Testis (tissue), 2 donors: ENCODE results near the gene FAM216B.

Source experiments
- POLR2A ChIP-seq: fragments of 450-650 bp; IDR thresholded peaks from one replicate; pipeline ENCODE4 v1.6.1; 2017; ENCODE audit warnings: antibody characterized with exemption, mild to moderate bottlenecking, moderate library complexity
- TF ChIP-seq, protein P1 (sequence below), 3 experiments: fragments of 450-650 bp in 2 of 3; fragments of 200-600 bp in 1 of 3; sonication (generic) in 1 of 3; IDR thresholded peaks; one replicate each; pipeline ENCODE4 v1.5.1; 2016 to 2019; ENCODE audit warnings: antibody characterized with exemption in 3 of 3, mild to moderate bottlenecking in 2 of 3, moderate library complexity in 1 of 3

DNA sequence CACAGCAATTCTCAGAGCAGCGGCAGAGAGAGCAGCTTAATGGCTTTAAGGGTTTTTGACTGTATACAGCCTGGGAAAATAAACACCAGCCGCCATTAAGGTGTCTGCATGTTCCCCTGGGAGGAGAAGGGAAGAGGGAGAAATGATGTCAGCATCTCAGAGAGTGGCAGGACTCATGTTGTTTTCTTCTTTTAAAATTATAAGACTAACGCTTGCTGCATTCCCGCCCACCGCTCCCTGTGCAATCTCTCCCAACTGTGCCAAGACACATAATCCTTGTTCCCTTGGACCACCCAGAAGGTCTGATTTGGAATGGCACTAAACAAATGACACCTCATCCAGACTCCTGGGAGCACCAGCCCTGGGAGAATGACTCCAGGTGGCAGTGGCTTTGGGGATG lies 27.7 kb upstream of the FAM216B start:
- no peak for TF ChIP-seq POLR2A
- TF ChIP-seq, protein P1, sequence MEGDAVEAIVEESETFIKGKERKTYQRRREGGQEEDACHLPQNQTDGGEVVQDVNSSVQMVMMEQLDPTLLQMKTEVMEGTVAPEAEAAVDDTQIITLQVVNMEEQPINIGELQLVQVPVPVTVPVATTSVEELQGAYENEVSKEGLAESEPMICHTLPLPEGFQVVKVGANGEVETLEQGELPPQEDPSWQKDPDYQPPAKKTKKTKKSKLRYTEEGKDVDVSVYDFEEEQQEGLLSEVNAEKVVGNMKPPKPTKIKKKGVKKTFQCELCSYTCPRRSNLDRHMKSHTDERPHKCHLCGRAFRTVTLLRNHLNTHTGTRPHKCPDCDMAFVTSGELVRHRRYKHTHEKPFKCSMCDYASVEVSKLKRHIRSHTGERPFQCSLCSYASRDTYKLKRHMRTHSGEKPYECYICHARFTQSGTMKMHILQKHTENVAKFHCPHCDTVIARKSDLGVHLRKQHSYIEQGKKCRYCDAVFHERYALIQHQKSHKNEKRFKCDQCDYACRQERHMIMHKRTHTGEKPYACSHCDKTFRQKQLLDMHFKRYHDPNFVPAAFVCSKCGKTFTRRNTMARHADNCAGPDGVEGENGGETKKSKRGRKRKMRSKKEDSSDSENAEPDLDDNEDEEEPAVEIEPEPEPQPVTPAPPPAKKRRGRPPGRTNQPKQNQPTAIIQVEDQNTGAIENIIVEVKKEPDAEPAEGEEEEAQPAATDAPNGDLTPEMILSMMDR (IDR thresholded peaks at IDR 0.05): no peak
